GM12892 (cell line): ENCODE measurements around the gene BLOC1S5.

Experiments used
- POLR2A ChIP-seq: IDR thresholded peaks from 2 replicates; pipeline ENCODE4 v1.6.1; 2011; ENCODE audit warnings: low read depth, low read length, control low read depth
- POLR2AphosphoS5 ChIP-seq: IDR thresholded peaks from 2 replicates; pipeline ENCODE4 v1.6.1; 2011; ENCODE audit warnings: low read depth, low read length, control low read depth
- TAF1 ChIP-seq: IDR thresholded peaks from 2 replicates; pipeline ENCODE4 v1.6.1; 2011; ENCODE audit warnings: low read depth, mild to moderate bottlenecking, control low read depth, low read length, borderline replicate concordance

- TF ChIP-seq POLR2AphosphoS5 (no peak), POLR2A (no peak), TAF1 (no peak)
Measured at GRCh38 chr6:7997286-7997685, 66.9 kb downstream of the BLOC1S5 start.
